CD4-positive, alpha-beta T cell treated with Interleukin-2 at 100 ng/mL for 4 hours (primary cell): Measurements from ENCODE around the gene CPNE5.
A peak's percentile ranks its signal among the peaks of the same experiment; 100 is the strongest.

Experiments
- DNase-seq: peaks from one replicate; pipeline ENCODE4 v3.0.0-alpha.2; 2020; ENCODE audit warnings: low spot score

Gene CPNE5

GRCh38 chr6:36838896-36839748 lies at the start of gene CPNE5:
CPNE5 (minus strand) TSS chr6:36839444; CDS start chr6:36839377, 67 bp downstream.
- no peak for DNase-seq

GRCh38 chr6:36888115-36888643 lies 48.9 kb upstream of the CPNE5 start:
- no peak for DNase-seq

- DNase-seq = no peak
These were observed 47.8 kb upstream of the CPNE5 start for GRCh38 chr6:36886950-36887618.

GRCh38 chr6:36885461-36886401 lies 46.5 kb upstream of the CPNE5 start, which contains the start of gene C6orf89:
C6orf89 (plus strand) TSS chr6:36885952; CDS start chr6:36899445, 13,493 bp downstream.
- peak; percentile 98 for DNase-seq

GRCh38 chr6:36884610-36885009 lies 45.4 kb upstream of the CPNE5 start:
- no peak for DNase-seq

- DNase-seq = no peak
These were observed 36.0 kb upstream of the CPNE5 start for GRCh38 chr6:36875250-36875633.

- DNase-seq = peak; percentile 89
These were observed 35.4 kb upstream of the CPNE5 start, which contains the start of gene PPIL1 for GRCh38 chr6:36874443-36875249. PPIL1 (minus strand) TSS chr6:36874803; CDS start chr6:36874772, 31 bp downstream.

- DNase-seq = peak; percentile 4
These were observed 34.6 kb upstream of the CPNE5 start for GRCh38 chr6:36873612-36874442.

- no peak for DNase-seq
These were observed 33.9 kb upstream of the CPNE5 start for GRCh38 chr6:36873115-36873514.

GRCh38 chr6:36871686-36872085 lies 32.4 kb upstream of the CPNE5 start:
- no peak for DNase-seq

- DNase-seq = no peak
These were observed 28.4 kb upstream of the CPNE5 start for GRCh38 chr6:36867471-36868224.

GRCh38 chr6:36865835-36866234 lies 26.6 kb upstream of the CPNE5 start:
- no peak for DNase-seq

GRCh38 chr6:36863670-36864540 lies 24.7 kb upstream of the CPNE5 start:
- DNase-seq = no peak

GRCh38 chr6:36862848-36863382 lies 23.7 kb upstream of the CPNE5 start:
- DNase-seq = no peak

GRCh38 chr6:36862164-36862847 lies 23.1 kb upstream of the CPNE5 start:
- peak; percentile 8 for DNase-seq

- DNase-seq = no peak
These were observed 20.9 kb upstream of the CPNE5 start for GRCh38 chr6:36860126-36860525.

- no peak for DNase-seq
These were observed 19.2 kb upstream of the CPNE5 start for GRCh38 chr6:36858407-36858981.
